GM19328 (cell line): Measurements from ENCODE around the gene GATA3.

Experiments
- ATAC-seq: cut with Tn5 transposase; IDR thresholded peaks from one replicate; pipeline ENCODE4 v1.9.1; 2021; ENCODE audit warnings: mild to moderate bottlenecking, moderate library complexity; ENCODE audit not compliant: unreplicated experiment

Gene GATA3

GRCh38 chr10:8063128-8063908, 8.8 kb downstream of the GATA3 start:
- ATAC-seq = no peak

- no peak for ATAC-seq
These were observed 9.4 kb downstream of the GATA3 start for GRCh38 chr10:8063935-8064334.

GRCh38 chr10:8064436-8064835, 9.9 kb downstream of the GATA3 start:
- no peak for ATAC-seq

- no peak for ATAC-seq
These were observed 11.2 kb downstream of the GATA3 start for GRCh38 chr10:8065651-8066050.

GRCh38 chr10:8066124-8066523, 11.6 kb downstream of the GATA3 start:
- no peak for ATAC-seq

- no peak for ATAC-seq
These were observed 12.3 kb downstream of the GATA3 start for GRCh38 chr10:8066797-8067196.

GRCh38 chr10:8069108-8069507, 14.6 kb downstream of the GATA3 start:
- no peak for ATAC-seq

- no peak for ATAC-seq
These were observed 15.1 kb downstream of the GATA3 start for GRCh38 chr10:8069627-8070026.

- ATAC-seq = no peak
These were observed 16.0 kb downstream of the GATA3 start for GRCh38 chr10:8070440-8070839.

- ATAC-seq = no peak
These were observed 16.5 kb downstream of the GATA3 start for GRCh38 chr10:8071006-8071405.

- no peak for ATAC-seq
These were observed 17.2 kb downstream of the GATA3 start for GRCh38 chr10:8071666-8072065.

GRCh38 chr10:8072211-8072610, 17.7 kb downstream of the GATA3 start:
- ATAC-seq = no peak

- no peak for ATAC-seq
These were observed 19.4 kb downstream of the GATA3 start for GRCh38 chr10:8073691-8074416.

- ATAC-seq = no peak
These were observed 20.4 kb downstream of the GATA3 start for GRCh38 chr10:8074881-8075280.

GRCh38 chr10:8075282-8076260, 21.1 kb downstream of the GATA3 start:
- ATAC-seq = no peak

- ATAC-seq = no peak
These were observed 22.4 kb downstream of the GATA3 start for GRCh38 chr10:8076933-8077332.

GRCh38 chr10:8078027-8078426, 23.5 kb downstream of the GATA3 start:
- no peak for ATAC-seq

- no peak for ATAC-seq
These were observed 24.6 kb downstream of the GATA3 start for GRCh38 chr10:8079126-8079525.

GRCh38 chr10:8084799-8085198, 30.3 kb downstream of the GATA3 start:
- ATAC-seq = no peak

- ATAC-seq = no peak
These were observed 30.8 kb downstream of the GATA3 start for GRCh38 chr10:8085251-8085650.

- ATAC-seq = no peak
These were observed 31.8 kb downstream of the GATA3 start for GRCh38 chr10:8086315-8086714.
